SH-SY5Y (cell line): ENCODE results near the gene HTT.

Source experiments
- GATA2 ChIP-seq: IDR thresholded peaks from 2 replicates; pipeline ENCODE4 v1.6.1; 2011; ENCODE audit warnings: mild to moderate bottlenecking, low read depth, low read length
- GATA3 ChIP-seq: IDR thresholded peaks from 2 replicates; pipeline ENCODE4 v1.6.1; 2011; ENCODE audit warnings: low read depth, mild to moderate bottlenecking, low read length, moderate library complexity

GRCh38 chr4:3206439-3207100, 132.1 kb downstream of the HTT start:
- TF ChIP-seq GATA2: no peak
- no peak for TF ChIP-seq GATA3
